HCT116 (cell line): ENCODE data around the gene TDRD12.
"Not testable (repeated sequence)": the region's sequence is repeated elsewhere in the genome, so short reads cannot be mapped to it uniquely, and the experiment has no call there.

ENCODE experiments used
- CEBPB ChIP-seq: IDR thresholded peaks from 2 replicates; pipeline ENCODE4 v1.6.1; 2012; ENCODE audit warnings: low read depth
- CTCF ChIP-seq, 3 experiments: fragments of 200-600 bp in 1 of 3; sonication (generic) in 1 of 3; IDR thresholded peaks in 2 of 3; conservative IDR thresholded peaks in 1 of 3; 2 replicates each; pipeline ENCODE4 v1.5.1; 2012 to 2017; ENCODE audit warnings: low read depth in 2 of 3, low read length in 2 of 3, antibody characterized with exemption in 1 of 3, borderline replicate concordance in 1 of 3, control low read depth in 1 of 3, mild to moderate bottlenecking in 1 of 3, mixed read lengths in 1 of 3, mixed run types in 1 of 3, moderate library complexity in 1 of 3; ENCODE audit not compliant: insufficient read depth in 1 of 3
- EZH2phosphoT487 ChIP-seq: fragments of 200-600 bp; IDR thresholded peaks from 2 replicates; pipeline ENCODE4 v1.6.1; 2018; ENCODE audit warnings: antibody characterized with exemption, borderline replicate concordance
- RAD21 ChIP-seq: IDR thresholded peaks from 2 replicates; pipeline ENCODE4 v1.6.1; 2012; ENCODE audit warnings: low read depth, mild to moderate bottlenecking

GRCh38 chr19:32867436-32867835 lies 147.9 kb downstream of the TDRD12 start:
- TF ChIP-seq CTCF (IDR thresholded peaks at IDR 0.05 in 2 of 3, conservative IDR thresholded peaks at IDR 0.05 in 1 of 3; ENCODE audit: borderline replicate concordance in 1 of 3, insufficient read depth in 1 of 3, low read depth in 2 of 3, low read length in 2 of 3); RAD21; EZH2phosphoT487; CEBPB: not testable (repeated sequence)
